Osteoblast (primary cell): ENCODE data around the gene HKDC1. TPM values are rescaled to one million over a fixed set of nuclear protein-coding genes. Genes with fewer than 3 reads are reported as not detected.

Experiments used
- DNase-seq: peaks from one replicate; pipeline ENCODE4 v3.0.0; 2011; ENCODE audit warnings: low spot score, mixed read lengths; ENCODE audit not compliant: insufficient read length; ENCODE audit errors: missing footprints
- H2AFZ ChIP-seq: 2 replicates; pipeline ENCODE4 v1.6.0; 2011; ENCODE audit warnings: mild to moderate bottlenecking, low read length
- H3K27ac ChIP-seq: 2 replicates; pipeline ENCODE4 v1.5.1; 2011; ENCODE audit warnings: mild to moderate bottlenecking, low read depth, low read length, moderate library complexity
- H3K27me3 ChIP-seq: 2 replicates; pipeline ENCODE4 v1.6.0; 2012; ENCODE audit warnings: mild to moderate bottlenecking, control low read depth, inconsistent platforms, low read length, moderate library complexity; ENCODE audit not compliant: insufficient read depth
- H3K36me3 ChIP-seq: 2 replicates; pipeline ENCODE4 v1.5.1; 2011; ENCODE audit warnings: mild to moderate bottlenecking, low read length, control low read depth, moderate library complexity; ENCODE audit not compliant: insufficient read depth
- H3K4me1 ChIP-seq: 2 replicates; pipeline ENCODE4 v1.5.1; 2011; ENCODE audit warnings: mild to moderate bottlenecking, low read length, control low read depth, moderate library complexity; ENCODE audit not compliant: insufficient read depth
- H3K4me2 ChIP-seq: 2 replicates; pipeline ENCODE4 v1.6.0; 2011; ENCODE audit warnings: mild to moderate bottlenecking, low read length; ENCODE audit not compliant: insufficient read depth
- H3K4me3 ChIP-seq: fragments of 200-600 bp; sonication (generic); 3 replicates; pipeline ENCODE4 v1.5.1; 2012; ENCODE audit warnings: mild to moderate bottlenecking, low read length, inconsistent platforms; ENCODE audit not compliant: insufficient read depth
- H3K79me2 ChIP-seq: 2 replicates; pipeline ENCODE4 v1.6.0; 2012; ENCODE audit warnings: mild to moderate bottlenecking, low read length, control low read depth, inconsistent platforms; ENCODE audit not compliant: insufficient read depth
- H3K9me3 ChIP-seq: 2 replicates; pipeline ENCODE4 v1.5.1; 2011; ENCODE audit warnings: low read depth, low read length, control low read depth
- H4K20me1 ChIP-seq: 2 replicates; pipeline ENCODE4 v1.6.0; 2012; ENCODE audit warnings: mild to moderate bottlenecking, low read length, control low read depth; ENCODE audit not compliant: insufficient read depth
- CTCF ChIP-seq: IDR thresholded peaks from 2 replicates; pipeline ENCODE4 v1.5.1; 2011; ENCODE audit warnings: mild to moderate bottlenecking, low read depth, low read length, moderate library complexity; ENCODE audit errors: extremely low read depth
- total RNA-seq: library from RNA; depleted of rRNA; stranded (reverse); fragments of >200 nt; gene quantifications from 2 replicates; pipeline ENCODE4 v1.2.3, GENCODE V29; 2012

Gene HKDC1
- total RNA-seq, 1 donor, result 2.9 TPM

- Histone ChIP-seq H3K27ac (no peak overlapping the region), H3K4me2 (no peak overlapping the region), H3K27me3 (no peaks in the 10 kb centered on the region), H3K36me3 (peaks cover 10% of the 10 kb centered on the region), H3K79me2 (peaks cover 64% of the 10 kb centered on the region), H3K9me3 (no peaks in the 10 kb centered on the region), H3K4me3 (no peak overlapping the region), H4K20me1 (peaks cover 4% of the 10 kb centered on the region), H3K4me1 (peaks cover 19% of the 10 kb centered on the region), H2AFZ (no peak overlapping the region)
- TF ChIP-seq CTCF, result no peak
- no peak for DNase-seq
Measured at GRCh38 chr10:69182005-69182404, 38.1 kb upstream of the HKDC1 start.

GRCh38 chr10:69186524-69186923, 33.6 kb upstream of the HKDC1 start:
- TF ChIP-seq CTCF, result no peak
- H2AFZ ChIP-seq, result no peak overlapping the region
- H3K9me3 ChIP-seq, result no peaks in the 10 kb centered on the region
- peaks cover 4% of the 10 kb centered on the region for H4K20me1 ChIP-seq
- H3K4me3 ChIP-seq, result no peak overlapping the region
- H3K4me2 ChIP-seq, result no peak overlapping the region
- H3K36me3 ChIP-seq, result peaks cover 39% of the 10 kb centered on the region
- no peak for DNase-seq
- H3K4me1 ChIP-seq, result peaks cover 2% of the 10 kb centered on the region
- no peaks in the 10 kb centered on the region for H3K27me3 ChIP-seq
- no peak overlapping the region for H3K27ac ChIP-seq
- peaks cover 59% of the 10 kb centered on the region for H3K79me2 ChIP-seq

- Histone ChIP-seq H3K36me3 (peaks cover 54% of the 10 kb centered on the region), H2AFZ (no peak overlapping the region), H3K79me2 (no peaks in the 10 kb centered on the region), H3K27ac (no peak overlapping the region), H3K9me3 (no peaks in the 10 kb centered on the region), H4K20me1 (no peaks in the 10 kb centered on the region), H3K4me1 (no peaks in the 10 kb centered on the region), H3K4me3 (no peak overlapping the region), H3K27me3 (no peaks in the 10 kb centered on the region), H3K4me2 (no peak overlapping the region)
- TF ChIP-seq CTCF, result no peak
- DNase-seq, result no peak
Measured at GRCh38 chr10:69201045-69201444, 19.1 kb upstream of the HKDC1 start.

GRCh38 chr10:69202332-69202731, 17.8 kb upstream of the HKDC1 start:
- no peak overlapping the region for H2AFZ ChIP-seq
- H4K20me1 ChIP-seq, result no peaks in the 10 kb centered on the region
- no peaks in the 10 kb centered on the region for H3K79me2 ChIP-seq
- no peaks in the 10 kb centered on the region for H3K9me3 ChIP-seq
- H3K27ac ChIP-seq, result no peak overlapping the region
- peaks cover 54% of the 10 kb centered on the region for H3K36me3 ChIP-seq
- no peak for TF ChIP-seq CTCF
- H3K4me2 ChIP-seq, result no peak overlapping the region
- no peaks in the 10 kb centered on the region for H3K27me3 ChIP-seq
- no peak overlapping the region for H3K4me3 ChIP-seq
- H3K4me1 ChIP-seq, result no peaks in the 10 kb centered on the region
- no peak for DNase-seq
